ENCODE measurements around the gene RAD51B.

DNA sequence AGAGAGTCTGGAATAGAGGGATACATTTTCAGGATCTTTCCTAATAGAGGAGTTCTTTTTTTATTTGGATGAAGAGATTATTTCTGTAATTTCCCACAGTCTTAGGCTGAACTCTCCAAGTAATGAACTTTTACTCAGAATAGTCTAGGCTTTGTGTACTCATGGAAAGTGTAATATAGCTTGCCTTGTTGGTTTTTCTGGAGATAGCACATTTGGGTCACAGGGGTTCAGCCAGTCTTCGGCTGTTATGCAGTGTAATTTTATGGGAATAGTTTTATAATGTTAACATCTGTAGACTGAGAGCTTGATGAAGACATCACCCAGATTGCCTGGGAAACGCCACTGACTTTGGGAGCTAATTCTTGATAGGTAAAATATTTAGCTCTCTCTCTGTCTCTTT lies 450.8 kb downstream of the RAD51B start:
- TF ChIP-seq, protein P1, sequence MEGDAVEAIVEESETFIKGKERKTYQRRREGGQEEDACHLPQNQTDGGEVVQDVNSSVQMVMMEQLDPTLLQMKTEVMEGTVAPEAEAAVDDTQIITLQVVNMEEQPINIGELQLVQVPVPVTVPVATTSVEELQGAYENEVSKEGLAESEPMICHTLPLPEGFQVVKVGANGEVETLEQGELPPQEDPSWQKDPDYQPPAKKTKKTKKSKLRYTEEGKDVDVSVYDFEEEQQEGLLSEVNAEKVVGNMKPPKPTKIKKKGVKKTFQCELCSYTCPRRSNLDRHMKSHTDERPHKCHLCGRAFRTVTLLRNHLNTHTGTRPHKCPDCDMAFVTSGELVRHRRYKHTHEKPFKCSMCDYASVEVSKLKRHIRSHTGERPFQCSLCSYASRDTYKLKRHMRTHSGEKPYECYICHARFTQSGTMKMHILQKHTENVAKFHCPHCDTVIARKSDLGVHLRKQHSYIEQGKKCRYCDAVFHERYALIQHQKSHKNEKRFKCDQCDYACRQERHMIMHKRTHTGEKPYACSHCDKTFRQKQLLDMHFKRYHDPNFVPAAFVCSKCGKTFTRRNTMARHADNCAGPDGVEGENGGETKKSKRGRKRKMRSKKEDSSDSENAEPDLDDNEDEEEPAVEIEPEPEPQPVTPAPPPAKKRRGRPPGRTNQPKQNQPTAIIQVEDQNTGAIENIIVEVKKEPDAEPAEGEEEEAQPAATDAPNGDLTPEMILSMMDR (IDR thresholded peaks at IDR 0.05): no peak
- TF ChIP-seq POLR2A (IDR thresholded peaks at IDR 0.05): no peak
